T-cell (primary cell): ENCODE data around the gene TMEM145. TPM values are rescaled to one million over a fixed set of nuclear protein-coding genes. Genes with fewer than 3 reads are reported as not detected.

Source experiments
- ATAC-seq, 4 experiments: fragments of 200-7000 bp in 3 of 4; fragments of 150-1000 bp in 1 of 4; cut with Tn5 transposase; replicated peaks in 1 of 4; 1 replicate in 3 of 4; 2 replicates in 1 of 4; pipeline ENCODE4 v1.10.0; 2021; ENCODE audit warnings: moderate library complexity in 3 of 4, mild to moderate bottlenecking in 2 of 4, moderate number of reproducible peaks in 1 of 4
- CTCF ChIA-PET, 2 donors: fragments of 300-600 bp; sonication (Branson Sonifier 250); formaldehyde crosslinking; loops; one replicate each; lab custom pipeline; 2022; ENCODE audit warnings: antibody characterized with exemption in 2 of 2; lab: Charles Lee
- POLR2A ChIA-PET, 2 donors: fragments of 300-600 bp; sonication (Branson Sonifier 250); formaldehyde crosslinking; loops; one replicate each; lab custom pipeline; 2022; ENCODE audit warnings: antibody characterized with exemption in 2 of 2; lab: Charles Lee
- DNase-seq, 35 experiments: peaks; one replicate each; pipeline versions ENCODE4 v3.0.0 to v3.0.0-alpha.2; 2013 to 2023
- H3K27ac ChIP-seq: one replicate; pipeline ENCODE4 v1.5.1; 2013; ENCODE audit warnings: low read length
- H3K27me3 ChIP-seq, 2 experiments: replicated peaks in 1 of 2; 1 replicate in 1 of 2; 2 replicates in 1 of 2; pipeline versions ENCODE4 v1.6.1 to v1.7.0; 2013; ENCODE audit warnings: low read length in 1 of 2, mixed read lengths in 1 of 2; ENCODE audit not compliant: control insufficient read depth in 2 of 2, insufficient read depth in 2 of 2; ENCODE audit errors: extremely low read depth in 1 of 2
- H3K36me3 ChIP-seq, 2 donors: 1 replicate in 1 of 2; 2 replicates in 1 of 2; pipeline versions ENCODE4 v1.6.1 to v1.7.0; 2013; ENCODE audit warnings: low read length in 1 of 2; ENCODE audit not compliant: control insufficient read depth in 2 of 2, insufficient read depth in 1 of 2; ENCODE audit errors: extremely low read depth in 1 of 2
- H3K4me1 ChIP-seq, 2 experiments: 1 replicate in 1 of 2; 2 replicates in 1 of 2; pipeline versions ENCODE4 v1.6.1 to v1.7.0; 2013; ENCODE audit warnings: low read length in 2 of 2, mixed read lengths in 1 of 2; ENCODE audit not compliant: insufficient read depth in 2 of 2, control insufficient read depth in 1 of 2; ENCODE audit errors: extremely low read depth in 1 of 2
- H3K4me3 ChIP-seq, 2 donors: 1 replicate in 1 of 2; 2 replicates in 1 of 2; pipeline versions ENCODE4 v1.5.1 to v1.7.0; 2013; ENCODE audit warnings: mild to moderate bottlenecking in 2 of 2, low read length in 1 of 2, moderate library complexity in 1 of 2; ENCODE audit not compliant: control insufficient read depth in 1 of 2; ENCODE audit errors: extremely low read depth in 1 of 2
- H3K9me3 ChIP-seq: 2 replicates; pipeline ENCODE4 v1.7.0; 2013
- H3K27ac Mint-ChIP-seq, 2 donors: one replicate each; pipeline ENCODE4 v1.8.0; 2020 to 2021; ENCODE audit warnings: mild to moderate bottlenecking in 2 of 2, mixed read lengths in 2 of 2
- H3K27me3 Mint-ChIP-seq, 2 donors: one replicate each; pipeline ENCODE4 v1.8.0; 2021 to 2022; ENCODE audit warnings: mixed read lengths in 2 of 2
- H3K36me3 Mint-ChIP-seq: one replicate; pipeline ENCODE4 v1.8.0; 2021; ENCODE audit warnings: mixed read lengths
- H3K4me1 Mint-ChIP-seq, 3 donors: one replicate each; pipeline ENCODE4 v1.8.0; 2020 to 2022; ENCODE audit warnings: mixed read lengths in 3 of 3, mild to moderate bottlenecking in 1 of 3
- H3K4me3 Mint-ChIP-seq, 3 donors: one replicate each; pipeline ENCODE4 v1.8.0; 2020 to 2022; ENCODE audit warnings: mild to moderate bottlenecking in 3 of 3, mixed read lengths in 3 of 3, moderate library complexity in 3 of 3
- H3K9me3 Mint-ChIP-seq, 3 donors: one replicate each; pipeline ENCODE4 v1.8.0; 2020 to 2022; ENCODE audit warnings: mixed read lengths in 3 of 3
- WGBS: methylation state at CpG from one replicate; pipeline ENCODE4 v1.1.5; 2013; ENCODE audit warnings: missing lambda C conversion rate; ENCODE audit not compliant: insufficient coverage; 5-methylcytosine and 5-hydroxymethylcytosine counted together
- total RNA-seq, 35 experiments: library from RNA in 6 of 35; stranded (reverse) in 6 of 35; fragments of 120-200 nt in 1 of 35; gene quantifications; one replicate each; pipeline versions ENCODE4 v1.2.1 to v1.2.4 and lab custom pipeline; 2013 to 2026

TMEM145 gene
- total RNA-seq, 5 donors from 2014 or later (not counting 1 experiment from before 2014, with no cell fraction given), result not detected

- POLR2A ChIA-PET, result interaction anchor here in 1 of 2 donors (0.6 to 1.0 kb wide), 2 partner anchors 13 to 15 kb away, joined by 6 to 7 read pairs; partner anchors contain the start of gene CIC
- H3K4me1 Mint-ChIP-seq, result peaks cover 34 to 45% (median 38%) of the 10 kb centered on the region in 3 donors
- no peak overlapping the region for H3K27ac Mint-ChIP-seq
- Histone ChIP-seq H3K36me3 (peaks cover 3 to 19% of the 10 kb centered on the region in 2 donors), H3K9me3 (no peaks in the 10 kb centered on the region), H3K27ac (peak overlapping the region; percentile 95), H3K4me1 (peaks cover 33 to 66% of the 10 kb centered on the region in 2 experiments), H3K27me3 (no peaks in the 10 kb centered on the region), H3K4me3 (peak overlapping the region; percentile 49 to 60)
- no peak overlapping the region for H3K4me3 Mint-ChIP-seq
- DNase-seq (peak; percentile 90 to 98 (median 96)), ATAC-seq (peak; percentile 69 to 78 (median 72))
- under 1% methylated on average over 38 of the region's 74 CpGs for WGBS
- H3K27me3 Mint-ChIP-seq, result no peaks in the 10 kb centered on the region
- H3K9me3 Mint-ChIP-seq, result no peaks in the 10 kb centered on the region
- CTCF ChIA-PET, result interaction anchor here in 1 of 2 donors (1.3 kb wide), 1 partner anchor 41 kb away, joined by 4 read pairs; no protein-coding TSS in a partner anchor
- H3K36me3 Mint-ChIP-seq, result peaks cover 3% of the 10 kb centered on the region
Observed at GRCh38 chr19:42283188-42284065, 29.7 kb upstream of the TMEM145 start.

GRCh38 chr19:42284066-42284501 lies 29.0 kb upstream of the TMEM145 start:
- Mint-ChIP-seq H3K4me3 (no peak overlapping the region), H3K27ac (no peak overlapping the region), H3K4me1 (peaks cover 27 to 38% (median 31%) of the 10 kb centered on the region in 3 donors), H3K9me3 (no peaks in the 10 kb centered on the region), H3K36me3 (peaks cover 3% of the 10 kb centered on the region), H3K27me3 (no peaks in the 10 kb centered on the region)
- peak; percentile 40 to 57 (median 43) for ATAC-seq
- ChIA-PET CTCF (interaction anchor here in 1 of 2 donors (1.2 kb wide), 1 partner anchor 176 kb away, joined by 4 read pairs; no protein-coding TSS in a partner anchor), POLR2A (interaction anchor here in 1 of 2 donors (0.6 kb wide), 1 partner anchor 20 kb away, joined by 3 read pairs; no protein-coding TSS in a partner anchor)
- Histone ChIP-seq H3K27ac (no peak overlapping the region), H3K4me3 (no peak overlapping the region), H3K9me3 (no peaks in the 10 kb centered on the region), H3K4me1 (peaks cover 32 to 59% of the 10 kb centered on the region in 2 experiments), H3K36me3 (peaks cover 5 to 25% of the 10 kb centered on the region in 2 donors), H3K27me3 (no peaks in the 10 kb centered on the region)
- under 1% methylated on average over 46 of the region's 76 CpGs for WGBS
- peak in 33 of 35 experiments; percentile 67 to 92 (median 77) for DNase-seq

- no peaks in the 10 kb centered on the region for H3K27me3 Mint-ChIP-seq
- peaks cover 3% of the 10 kb centered on the region for H3K36me3 Mint-ChIP-seq
- no peaks in the 10 kb centered on the region for H3K9me3 Mint-ChIP-seq
- POLR2A ChIA-PET, result interaction anchor here in 1 of 2 donors (0.6 kb wide), 2 partner anchors 19 to 74 kb away, joined by 3 to 9 read pairs; no protein-coding TSS in a partner anchor
- Histone ChIP-seq H3K27ac (peak overlapping the region; percentile 48), H3K36me3 (peaks cover 12 to 32% of the 10 kb centered on the region in 2 donors), H3K27me3 (no peaks in the 10 kb centered on the region), H3K4me3 (peak overlapping the region; percentile 53 to 65), H3K9me3 (no peaks in the 10 kb centered on the region), H3K4me1 (peaks cover 26 to 53% of the 10 kb centered on the region in 2 experiments)
- DNase-seq, result peak in 3 of 35 experiments; percentile 15 to 52 (median 35)
- CTCF ChIA-PET, result interaction anchor here in 1 of 2 donors (1.2 to 1.3 kb wide), 2 partner anchors 42 to 176 kb away, joined by 4 to 5 read pairs; partner anchors contain the start of gene GSK3A
- H3K4me1 Mint-ChIP-seq, result peaks cover 21 to 32% (median 24%) of the 10 kb centered on the region in 3 donors
- WGBS, result 2% methylated on average over 32 of the region's 41 CpGs
- peak overlapping the region; percentile 91 to 95 for H3K27ac Mint-ChIP-seq
- no peak for ATAC-seq
- H3K4me3 Mint-ChIP-seq, result peak overlapping the region; percentile 87 to 91 (median 88)
Observed at GRCh38 chr19:42284591-42285341, 28.3 kb upstream of the TMEM145 start.

GRCh38 chr19:42285541-42285941 lies 27.6 kb upstream of the TMEM145 start:
- Histone ChIP-seq H3K4me1 (peaks cover 26 to 55% of the 10 kb centered on the region in 2 experiments), H3K27ac (peak overlapping the region; percentile 48), H3K36me3 (peaks cover 14 to 40% of the 10 kb centered on the region in 2 donors), H3K27me3 (no peaks in the 10 kb centered on the region), H3K4me3 (peak overlapping the region in 1 of 2 donors; percentile 53), H3K9me3 (no peaks in the 10 kb centered on the region)
- Mint-ChIP-seq H3K36me3 (peaks cover 3% of the 10 kb centered on the region), H3K27me3 (no peaks in the 10 kb centered on the region), H3K9me3 (no peaks in the 10 kb centered on the region), H3K4me1 (peaks cover 20 to 32% (median 22%) of the 10 kb centered on the region in 3 donors), H3K27ac (peak overlapping the region; percentile 91 to 95), H3K4me3 (peak overlapping the region; percentile 87 to 91 (median 88))
- DNase-seq, result no peak
- ChIA-PET POLR2A (interaction anchor here (0.6 kb wide), 2 partner anchors 43 to 75 kb away, joined by 3 to 9 read pairs; partner anchors contain the start of gene GSK3A (in 1 of the 2)), CTCF (interaction anchor here in 1 of 2 donors (1.2 to 1.3 kb wide), 2 partner anchors 43 to 177 kb away, joined by 4 to 5 read pairs; partner anchors contain the start of gene GSK3A)
- 60% methylated on average over 2 of the region's 5 CpGs for WGBS
- ATAC-seq, result no peak

DNA sequence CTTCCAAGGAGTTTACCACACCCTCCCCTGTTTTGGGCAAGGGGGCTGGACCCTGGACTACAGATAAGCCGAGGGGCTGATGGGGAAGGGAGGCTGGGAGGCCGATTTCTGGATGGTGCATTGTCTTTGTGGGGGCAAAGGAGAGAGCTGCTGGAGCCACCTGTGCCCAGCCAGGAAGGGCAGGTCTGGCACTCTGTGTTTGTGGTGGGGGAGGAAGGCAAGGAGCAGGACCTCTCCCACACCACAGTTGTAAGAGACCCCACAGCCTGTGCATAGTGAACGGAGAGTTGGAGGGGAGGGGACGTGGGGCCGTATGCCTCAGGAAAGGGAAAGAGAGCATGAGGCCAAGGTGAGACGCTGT lies 27.1 kb upstream of the TMEM145 start:
- H3K4me3 ChIP-seq, result no peak overlapping the region
- CTCF ChIA-PET, result interaction anchor here in 1 of 2 donors (1.3 kb wide), 1 partner anchor 43 kb away, joined by 5 read pairs; the partner anchor contains the start of gene GSK3A

More for the DNA sequence above, 27.1 kb upstream of the TMEM145 start:
- Histone ChIP-seq H3K36me3 (peaks cover 18 to 44% of the 10 kb centered on the region in 2 donors), H3K27ac (peak overlapping the region; percentile 48), H3K4me1 (peaks cover 26 to 54% of the 10 kb centered on the region in 2 experiments), H3K27me3 (no peaks in the 10 kb centered on the region), H3K9me3 (no peaks in the 10 kb centered on the region)
- DNase-seq, result no peak
- H3K4me3 Mint-ChIP-seq, result peak overlapping the region; percentile 10 to 91 (median 88)
- H3K9me3 Mint-ChIP-seq, result no peaks in the 10 kb centered on the region
- H3K4me1 Mint-ChIP-seq, result peaks cover 20 to 32% (median 22%) of the 10 kb centered on the region in 3 donors
- WGBS, result 90% methylated on average over 4 of the region's 6 CpGs
- peak overlapping the region; percentile 87 to 91 for H3K27ac Mint-ChIP-seq
- no peaks in the 10 kb centered on the region for H3K27me3 Mint-ChIP-seq
- peaks cover 3% of the 10 kb centered on the region for H3K36me3 Mint-ChIP-seq
- no peak for ATAC-seq
- POLR2A ChIA-PET, result interaction anchor here in 1 of 2 donors (0.6 kb wide), 1 partner anchor 44 kb away, joined by 3 read pairs; the partner anchor contains the start of gene GSK3A
